Ammon's horn (tissue), 1 donor: ENCODE results near the gene ZCCHC24.

ENCODE experiments used
- DNase-seq: peaks from one replicate; pipeline ENCODE4 v3.0.0-alpha.2; 2016; ENCODE audit warnings: low spot score

The ZCCHC24 gene

DNA sequence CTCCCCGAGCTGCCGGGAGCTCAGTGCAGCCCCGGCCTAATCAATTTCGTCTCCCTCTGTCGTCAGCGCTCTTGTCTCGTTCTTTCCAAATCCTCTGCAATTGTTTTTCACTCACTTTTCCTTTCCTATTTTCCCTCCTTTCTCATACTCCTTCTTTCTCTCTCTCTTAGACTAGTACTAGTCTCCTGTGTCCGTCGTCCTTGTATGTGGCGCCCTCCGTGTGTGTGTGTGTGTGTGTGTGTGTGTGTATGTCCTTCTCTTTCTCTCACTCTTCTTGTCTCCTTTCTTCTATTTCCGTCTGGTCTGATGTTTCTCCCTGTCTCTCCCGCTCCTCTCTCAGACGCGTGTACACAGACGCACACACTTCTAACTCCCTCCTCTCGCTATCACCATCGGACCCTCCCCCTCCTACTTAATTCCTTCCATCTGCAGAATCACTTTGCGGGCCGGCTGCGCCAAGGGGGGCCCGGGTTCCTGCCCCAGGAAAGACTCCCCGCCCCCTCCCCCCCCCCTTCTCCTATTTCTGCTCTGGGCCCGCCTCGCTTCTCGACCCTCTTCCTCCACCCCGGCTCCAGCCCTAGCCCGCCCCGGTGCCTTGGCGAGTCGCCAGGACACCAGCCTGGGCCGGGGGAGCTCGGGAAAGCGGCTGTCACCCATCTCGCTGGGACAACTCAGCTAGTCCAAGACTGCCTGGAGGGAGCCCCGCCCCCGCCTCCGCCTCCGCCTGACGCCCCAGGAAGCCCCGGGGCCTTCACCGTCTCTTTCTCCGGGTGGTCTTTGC lies 743 bp upstream of the ZCCHC24 start:
- DNase-seq = no peak

DNA sequence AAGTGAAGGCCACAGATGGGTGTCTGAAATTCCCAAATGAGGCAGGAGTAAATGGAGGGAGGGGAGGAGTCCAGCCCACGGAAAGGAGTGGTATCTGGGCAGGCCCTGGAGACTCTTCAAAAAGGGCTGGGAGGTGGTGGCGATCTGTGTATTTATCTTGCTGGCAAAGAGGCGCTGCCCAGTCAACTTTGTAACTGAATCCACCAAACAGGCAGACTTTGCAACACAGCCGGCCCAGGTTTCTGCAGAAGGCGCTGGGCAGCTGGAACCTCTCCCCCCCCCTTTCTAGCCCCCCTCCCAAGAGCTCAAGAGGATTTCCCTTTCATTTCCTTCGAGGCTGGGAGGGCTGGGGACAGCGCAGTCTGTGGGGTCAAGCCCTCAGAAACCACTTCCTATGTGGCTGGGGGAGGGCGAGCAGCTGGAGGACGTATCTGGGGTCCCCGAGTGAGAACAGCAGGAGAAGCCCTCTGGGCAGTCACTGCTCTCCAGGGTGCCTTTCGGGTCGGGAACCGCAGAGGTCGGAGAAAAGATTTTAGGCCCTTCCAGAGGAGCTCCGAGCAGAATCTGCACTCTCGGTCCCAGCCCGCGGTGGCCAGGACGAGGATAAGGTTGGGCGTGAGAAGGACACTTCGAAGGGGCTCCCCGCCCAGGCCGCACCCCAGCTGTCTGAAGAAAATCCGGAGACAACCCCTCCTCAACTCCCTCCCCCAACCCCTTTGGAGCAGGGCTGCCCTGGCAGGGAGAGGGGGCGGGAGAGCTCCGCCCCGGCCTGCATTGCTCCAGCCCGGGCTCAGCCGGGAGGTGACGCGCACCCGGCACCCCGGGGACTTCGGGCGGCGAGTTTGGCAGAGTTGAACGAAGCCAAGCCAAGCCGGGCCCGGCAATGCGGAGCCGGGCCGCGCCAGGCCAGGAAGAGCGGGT lies 965 bp downstream of the ZCCHC24 start:
- peak; percentile 56 for DNase-seq

DNA sequence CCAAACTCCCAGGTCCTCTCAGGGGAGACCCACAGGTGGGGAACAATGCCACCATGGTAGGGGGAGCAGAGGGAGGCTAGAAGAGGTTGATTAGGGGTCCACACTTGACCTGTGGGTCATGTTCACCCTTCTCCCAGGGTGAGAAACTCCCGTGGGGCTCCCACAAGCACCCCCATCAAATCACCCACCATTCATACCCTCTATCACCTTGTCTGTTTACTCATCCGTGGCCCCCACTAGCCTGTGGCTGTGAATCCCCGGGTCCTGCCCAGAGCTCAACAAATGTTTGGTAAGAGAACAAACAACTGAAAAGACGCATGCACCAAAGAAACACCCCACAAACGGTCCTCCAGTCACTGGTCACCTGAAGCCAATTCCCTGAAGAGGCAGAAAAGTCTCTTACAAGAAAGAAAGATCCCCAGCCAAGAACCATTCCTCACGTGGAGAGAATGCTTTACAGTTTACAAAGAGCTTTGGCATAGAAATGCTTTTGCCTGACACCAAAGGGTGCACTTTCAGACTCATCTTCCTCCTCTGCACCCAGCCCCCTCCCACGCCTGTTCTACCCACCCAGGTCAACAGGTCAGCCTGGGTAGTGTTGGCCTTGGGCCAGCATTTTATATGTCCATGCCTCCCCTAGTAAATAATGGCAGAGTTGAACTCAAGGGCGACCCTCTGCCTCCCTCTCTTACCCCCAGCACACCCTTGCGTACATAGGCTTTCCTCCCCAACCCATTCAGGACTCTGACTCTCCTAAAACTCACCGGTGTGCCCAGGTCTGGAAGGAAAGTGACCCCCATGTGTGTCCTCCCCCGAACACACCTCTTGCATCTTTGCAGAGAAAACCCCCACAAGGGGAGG lies 1.9 kb downstream of the ZCCHC24 start:
- DNase-seq = no peak

DNA sequence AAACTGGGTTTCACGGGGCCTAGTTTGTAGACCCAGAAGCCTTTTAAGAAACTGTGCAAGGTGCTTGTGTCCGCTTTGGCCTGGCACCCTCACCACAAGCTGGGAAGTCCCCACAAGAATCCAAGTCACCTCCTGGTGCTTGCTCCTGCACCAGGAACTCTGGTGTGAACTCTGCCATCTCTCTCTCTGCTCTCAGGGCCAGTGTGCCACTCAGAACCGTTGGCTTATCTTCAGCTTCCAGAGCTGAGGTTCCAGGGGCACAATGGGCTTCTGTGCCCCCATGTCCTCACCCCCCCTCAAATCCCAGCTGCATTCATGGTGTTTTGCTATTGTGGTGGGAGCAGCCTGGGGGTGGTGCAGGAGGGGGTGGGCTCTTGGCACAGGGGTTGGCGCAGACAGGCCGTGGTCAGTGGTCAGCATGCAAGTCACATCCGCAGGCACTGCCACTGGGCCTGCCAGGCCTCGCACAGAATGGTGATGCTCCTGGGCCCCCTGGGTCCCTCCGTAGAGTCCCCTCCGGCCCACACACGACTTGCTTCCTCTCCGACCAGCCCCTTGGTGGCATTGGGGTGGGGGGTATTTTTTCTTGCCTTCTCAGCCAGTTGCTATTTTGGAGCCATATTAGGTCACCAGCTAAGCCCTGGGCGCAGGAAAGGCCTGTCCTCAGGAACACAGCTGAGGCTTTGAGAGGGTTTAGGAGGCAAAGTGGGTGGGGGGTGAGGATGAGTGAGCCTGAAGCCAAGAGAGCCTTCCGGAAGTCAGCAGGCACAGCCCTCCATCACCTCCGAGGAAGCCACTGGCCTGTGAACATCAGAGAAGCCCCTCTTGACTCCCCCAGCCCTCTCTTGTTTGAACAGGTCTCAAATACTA lies 3.0 kb downstream of the ZCCHC24 start:
- peak; percentile 98 for DNase-seq

DNA sequence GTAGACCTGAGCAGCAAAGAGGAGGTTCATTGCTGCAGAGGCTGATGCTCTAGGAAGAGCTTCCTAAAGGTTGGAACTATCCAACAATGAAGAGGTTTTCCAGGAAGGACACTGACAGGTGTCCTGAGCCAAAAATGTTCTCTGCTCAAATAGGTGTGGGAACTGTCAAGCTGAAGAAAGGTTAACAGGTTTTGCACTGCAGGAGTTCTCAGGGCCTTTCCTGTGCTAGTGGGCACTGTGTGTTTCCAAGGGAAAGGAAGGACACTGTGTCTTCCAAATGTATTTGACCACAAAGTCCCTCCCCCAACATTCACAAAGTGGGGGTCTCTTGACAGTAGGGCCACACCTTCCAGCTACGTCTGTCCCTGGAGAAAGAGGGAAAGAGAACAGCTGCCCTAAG lies 4.0 kb downstream of the ZCCHC24 start:
- no peak for DNase-seq

DNA sequence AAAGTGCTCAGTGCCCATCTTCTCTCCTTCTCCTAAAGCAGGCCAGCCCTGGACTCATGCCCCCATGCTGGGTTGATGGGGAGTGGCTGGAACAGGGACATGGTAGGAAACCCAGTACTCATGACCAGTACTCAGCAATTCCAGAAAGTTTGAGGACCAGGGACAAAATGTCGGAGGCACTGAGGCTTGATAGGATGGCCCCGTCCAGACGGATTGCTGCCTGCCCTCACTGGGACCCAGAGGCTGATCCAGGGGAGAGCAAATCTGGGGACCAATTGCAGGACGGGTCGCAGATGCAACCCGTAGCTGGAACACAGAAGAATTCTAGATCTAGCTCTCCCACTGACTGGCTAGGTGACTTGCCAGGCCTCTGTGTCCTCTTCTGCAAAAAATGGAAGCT lies 5.1 kb downstream of the ZCCHC24 start:
- no peak for DNase-seq

DNA sequence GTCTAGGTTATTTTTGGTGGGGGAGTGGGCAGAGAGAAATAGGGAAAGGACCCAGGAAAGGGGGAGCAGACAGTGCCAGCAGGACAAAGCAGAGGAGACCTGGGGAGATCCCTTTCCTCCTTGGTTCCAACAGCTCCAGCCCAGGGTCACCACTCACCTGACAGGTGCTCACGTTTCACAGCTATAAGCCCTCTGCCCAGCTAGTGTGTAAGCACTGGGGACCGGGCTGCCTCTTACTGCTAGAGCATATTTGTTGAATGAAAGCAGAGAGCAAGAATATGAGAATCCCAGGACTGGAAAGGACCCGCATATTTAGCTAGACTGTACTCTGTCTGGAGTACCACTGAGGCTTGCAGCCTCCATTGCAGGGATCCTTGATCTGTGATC lies 6.7 kb downstream of the ZCCHC24 start:
- no peak for DNase-seq

DNA sequence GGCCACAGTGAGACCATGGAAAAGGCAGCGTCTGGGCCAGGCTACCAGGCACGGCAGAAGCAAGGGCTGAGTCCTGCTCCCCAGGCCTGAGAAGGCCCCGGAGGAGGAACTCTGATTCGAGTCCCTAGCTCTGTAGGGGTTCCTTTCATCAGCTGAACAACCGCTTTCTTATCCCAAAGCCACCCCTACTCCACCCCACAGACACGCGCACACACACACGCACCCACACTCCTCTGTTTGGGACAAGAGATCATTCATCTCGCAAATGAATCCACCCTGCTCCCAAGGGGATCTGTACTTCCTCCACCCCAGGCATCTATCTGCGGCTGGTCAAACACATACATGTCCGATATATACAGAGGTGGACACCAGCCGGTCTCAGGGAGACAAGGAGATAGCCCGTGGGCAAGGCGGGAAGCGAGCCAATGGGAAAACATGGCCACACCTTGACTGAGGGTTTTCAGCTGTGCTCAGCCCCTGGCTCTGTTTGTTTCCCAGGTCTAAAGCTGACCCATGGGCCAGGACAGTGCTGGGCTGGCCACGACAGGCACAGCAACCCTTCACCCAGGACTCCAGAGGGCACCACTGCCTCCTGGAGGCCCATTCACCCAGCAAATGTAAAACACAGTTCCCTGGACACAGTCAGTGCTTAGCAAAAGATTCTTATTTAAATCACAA lies 7.3 kb downstream of the ZCCHC24 start:
- peak; percentile 77 for DNase-seq

DNA sequence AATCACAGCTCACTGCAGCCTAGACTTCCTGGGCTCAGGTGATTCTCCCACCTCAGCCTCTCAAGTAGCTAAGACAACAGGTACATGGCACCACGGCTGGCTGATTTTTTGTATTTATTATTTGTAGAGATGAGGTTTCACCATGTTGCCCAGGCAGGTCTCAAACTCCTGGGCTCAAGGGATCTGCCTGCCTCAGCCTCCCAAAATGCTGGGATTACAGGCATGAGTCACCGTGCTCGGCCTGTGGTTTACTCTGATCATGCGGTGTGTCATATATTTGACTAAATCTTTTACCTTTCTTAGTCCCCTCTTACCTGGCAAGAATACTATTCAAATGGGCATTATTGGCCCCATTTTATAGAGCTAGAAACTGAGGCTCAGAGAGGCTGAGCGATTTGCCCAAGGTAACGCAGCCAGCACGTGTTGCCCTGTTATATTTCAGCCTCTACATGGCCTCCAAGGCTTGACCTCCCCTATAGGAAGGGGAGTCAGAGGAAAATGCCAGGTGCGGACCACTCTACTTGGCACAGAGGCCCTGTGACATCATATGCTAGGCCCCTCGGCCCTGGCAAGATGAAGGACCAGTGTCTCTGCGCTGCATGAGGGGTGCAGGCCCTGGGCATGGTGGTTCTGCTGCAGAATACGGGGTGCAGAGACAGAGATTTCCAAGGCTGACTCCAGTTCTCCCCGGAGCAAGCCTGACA lies 8.2 kb downstream of the ZCCHC24 start:
- no peak for DNase-seq

DNA sequence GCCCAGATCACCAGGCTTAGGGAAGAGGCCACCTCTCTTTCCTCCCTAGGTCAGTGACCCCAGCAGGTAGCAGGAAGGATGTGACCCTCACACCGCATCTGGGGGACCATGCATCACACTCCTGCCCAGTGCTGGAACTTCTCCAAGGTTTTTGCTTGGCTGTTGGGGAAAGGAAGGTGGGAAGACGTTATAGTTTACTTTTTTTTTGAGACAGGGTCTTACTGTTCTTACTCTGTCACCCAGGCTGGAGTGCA lies 8.6 kb downstream of the ZCCHC24 start:
- no peak for DNase-seq

DNA sequence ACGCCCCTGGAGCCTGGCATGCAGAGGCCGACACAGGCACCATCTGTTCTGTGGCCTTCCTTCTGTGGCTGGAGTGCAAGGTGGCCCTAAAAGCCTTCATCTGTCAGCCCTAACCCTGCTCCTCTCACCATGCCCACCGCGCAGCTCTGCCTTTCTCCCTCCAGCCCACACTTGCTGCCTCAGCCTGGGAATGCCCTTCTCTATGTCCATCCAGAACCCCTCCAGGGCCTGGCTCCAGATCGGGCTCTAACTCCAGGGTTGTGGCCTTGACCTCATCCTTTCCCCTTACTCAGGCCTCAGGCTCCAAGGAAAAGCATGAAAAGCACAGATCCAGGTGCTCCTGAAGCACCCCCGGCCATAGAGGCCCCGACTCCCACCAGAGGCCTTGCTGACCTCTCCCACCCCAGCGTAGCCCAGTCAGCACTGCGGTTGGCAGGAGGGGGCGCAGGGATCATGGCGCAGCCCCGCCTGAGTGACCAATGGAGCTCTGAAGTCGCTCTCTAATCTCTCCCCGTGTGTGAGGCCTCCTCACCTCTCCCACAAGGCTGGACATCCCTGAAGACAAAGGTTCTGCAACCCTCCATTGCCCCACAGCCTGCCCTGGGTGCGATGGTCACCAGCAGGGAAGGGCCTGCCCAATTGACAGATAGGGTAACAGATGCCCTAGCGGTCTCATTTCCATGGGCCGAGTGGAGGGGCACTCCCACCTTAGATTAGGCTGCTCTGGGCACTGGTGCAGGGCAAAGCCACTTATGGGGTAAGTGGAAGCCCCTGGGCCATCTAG lies 9.2 kb downstream of the ZCCHC24 start:
- no peak for DNase-seq

DNA sequence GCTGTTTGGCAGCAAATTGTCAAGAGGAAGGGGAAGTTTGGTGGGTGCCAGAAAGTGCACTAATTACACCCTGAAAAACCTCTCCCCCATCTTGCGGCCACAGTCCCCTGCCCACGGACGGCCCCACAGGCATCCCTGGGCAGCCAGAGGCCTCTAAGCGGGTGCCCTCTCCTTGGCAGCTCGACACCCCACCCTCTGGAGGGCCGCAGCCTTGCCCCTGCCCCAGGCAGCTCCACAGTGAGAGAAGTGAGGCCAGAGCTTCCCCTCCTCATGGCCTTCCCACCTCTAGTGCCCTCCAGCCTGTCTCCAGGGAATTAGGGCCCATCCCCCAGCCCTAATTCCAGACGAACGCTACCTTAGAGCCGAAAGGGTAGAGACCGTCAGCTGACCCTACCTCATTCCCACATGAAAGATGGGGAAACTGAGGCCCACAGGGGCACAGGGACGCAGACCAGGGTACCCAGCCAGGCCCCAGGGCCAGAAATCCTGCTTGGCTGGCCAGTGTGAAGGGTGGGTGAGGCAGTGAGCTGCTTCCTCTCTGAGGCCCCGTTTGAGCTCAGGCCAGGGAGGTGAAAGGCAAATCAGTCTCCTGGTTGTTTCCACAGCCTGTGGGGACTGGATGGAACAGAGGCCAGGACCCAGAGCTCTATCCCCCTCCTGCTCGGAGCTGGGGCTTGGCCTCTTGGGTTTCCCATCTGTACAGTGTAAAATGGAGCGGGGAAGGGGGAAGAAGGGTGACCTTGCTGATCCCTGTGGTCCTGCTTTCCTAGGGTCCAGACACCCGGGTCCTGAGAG lies 10.0 kb downstream of the ZCCHC24 start:
- no peak for DNase-seq

DNA sequence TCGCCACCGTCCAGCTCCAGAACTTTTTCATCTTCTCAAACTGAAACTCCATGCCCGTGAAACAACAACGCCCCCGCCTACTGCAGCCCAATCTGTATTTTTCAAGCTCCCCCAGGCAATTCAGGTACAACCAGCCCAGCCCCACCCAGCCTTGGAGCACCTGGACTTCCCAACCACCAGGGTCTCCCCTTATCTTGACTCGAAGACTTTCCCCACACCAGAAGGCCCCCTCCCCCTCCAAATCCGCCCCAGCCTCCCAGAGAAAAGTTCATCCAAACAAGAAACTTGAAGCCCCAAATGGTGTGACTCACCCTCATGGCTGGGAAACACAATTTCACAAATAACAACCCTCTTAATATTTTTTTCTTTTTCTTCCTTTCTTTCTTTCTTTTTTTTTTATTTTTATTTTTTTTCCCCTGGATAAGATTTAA lies 10.6 kb downstream of the ZCCHC24 start:
- no peak for DNase-seq

DNA sequence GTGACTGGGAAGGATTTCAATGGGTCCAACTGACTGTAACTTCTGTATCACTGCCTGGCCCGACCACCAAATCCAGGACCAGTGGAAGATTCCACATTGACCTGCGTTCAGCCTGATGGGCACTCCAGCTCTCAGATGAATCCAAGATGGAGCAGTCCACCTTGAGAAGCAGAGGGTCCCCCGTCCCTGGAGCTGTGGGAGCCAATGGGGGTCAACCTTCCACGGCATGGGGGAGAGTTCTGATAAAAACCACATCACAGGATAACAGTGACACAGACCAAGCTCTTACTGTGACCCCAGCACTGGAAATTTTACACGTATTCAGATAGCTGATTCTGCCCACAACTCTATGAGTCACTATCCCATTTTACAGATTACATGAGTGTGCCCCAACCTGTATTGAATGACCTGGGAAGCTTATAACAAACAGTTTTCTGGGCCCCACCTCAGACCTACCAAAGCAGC lies 11.2 kb downstream of the ZCCHC24 start:
- DNase-seq = no peak

DNA sequence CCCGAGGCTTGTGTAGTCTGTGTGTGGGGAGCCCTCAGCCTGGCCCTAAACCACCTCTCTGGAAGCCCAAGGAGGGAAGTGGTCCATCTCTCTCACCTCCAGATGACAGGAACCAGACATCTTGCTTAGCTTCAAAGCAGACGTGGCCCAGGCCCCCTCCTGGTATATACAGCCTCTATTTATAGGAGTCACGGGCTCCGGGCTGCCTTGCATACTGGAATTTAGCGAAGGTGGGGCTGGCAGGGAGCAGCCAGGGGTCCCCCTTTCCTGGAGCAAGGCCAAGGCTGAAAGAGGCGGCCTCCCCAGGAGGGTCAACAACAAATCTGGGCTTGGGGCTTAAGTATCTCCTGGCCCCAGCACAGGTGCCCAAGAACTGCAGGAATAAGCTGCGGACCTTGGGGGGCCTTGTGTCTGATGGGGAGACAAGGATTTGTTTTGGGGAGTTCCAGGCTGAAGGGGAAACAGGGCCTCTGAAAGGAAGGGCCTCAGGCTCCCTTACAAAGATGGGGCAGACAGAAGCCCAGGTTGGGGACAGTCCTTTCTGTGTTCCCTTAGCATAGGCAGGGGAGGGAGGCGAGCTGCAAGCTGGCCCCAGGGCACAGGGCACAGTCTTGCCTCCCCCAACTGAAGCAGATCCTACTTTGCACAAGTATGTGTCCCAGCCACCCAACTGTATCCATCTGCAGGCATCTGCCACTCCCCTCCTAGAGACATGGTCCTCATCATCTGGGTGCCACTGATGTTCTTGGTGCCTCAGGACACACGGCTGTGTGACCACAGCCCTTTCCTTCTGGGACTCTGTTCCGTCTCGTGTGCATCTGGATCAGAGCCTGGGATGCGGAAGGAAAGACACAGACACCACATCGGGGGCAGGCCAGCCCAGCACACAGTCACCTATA lies 11.9 kb downstream of the ZCCHC24 start:
- no peak for DNase-seq

DNA sequence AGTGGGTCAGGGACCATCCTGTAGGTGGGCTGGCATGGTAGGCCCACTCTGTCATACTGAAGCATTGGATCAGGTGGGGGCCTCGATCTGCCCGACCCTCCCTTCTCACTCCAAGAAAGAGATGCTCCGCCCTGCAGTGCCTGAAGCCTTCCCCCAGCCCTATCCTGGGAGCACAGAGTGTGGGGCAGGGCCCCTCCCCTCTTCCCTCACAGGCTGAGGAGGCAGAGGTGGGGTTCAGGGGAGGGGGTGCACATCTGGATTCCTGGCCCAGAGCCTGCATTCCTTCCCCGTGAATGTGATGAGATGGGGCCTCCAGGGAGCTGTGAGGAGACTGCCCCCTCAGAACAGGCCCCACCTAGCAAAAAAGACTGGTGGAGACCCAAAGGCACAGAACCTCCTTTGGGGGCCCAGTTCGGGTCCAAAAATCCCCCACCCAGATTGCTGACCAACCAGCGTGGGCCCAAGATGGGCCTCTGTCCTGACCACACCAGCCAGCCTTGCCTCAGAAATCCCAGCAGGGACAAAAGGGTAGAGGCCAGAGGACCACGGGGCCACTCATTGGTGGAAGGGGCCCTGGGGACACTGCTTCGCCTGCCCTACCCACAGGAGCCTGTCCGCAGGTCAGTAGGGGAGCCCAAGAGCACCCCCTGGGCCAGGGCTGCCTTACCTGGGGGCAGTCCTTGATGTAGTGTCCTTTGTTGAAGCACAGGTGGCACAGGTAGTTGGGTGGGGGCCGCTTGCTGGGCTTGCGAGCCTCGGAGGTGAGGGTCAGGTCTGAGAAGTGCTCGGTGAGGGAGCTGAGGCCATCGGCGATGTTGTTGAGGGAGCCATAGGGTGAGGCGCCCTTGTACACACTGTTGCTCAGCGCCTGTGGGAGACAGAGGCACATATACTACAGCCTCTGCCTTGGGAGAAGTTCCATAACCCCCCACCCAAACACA lies 13.3 kb downstream of the ZCCHC24 start:
- DNase-seq = no peak
